GM12878 (cell line): ENCODE data around the gene CTNNAL1. TPM values are rescaled to one million over a fixed set of nuclear protein-coding genes. Genes with fewer than 3 reads are reported as not detected.

Experiments used
- ATAC-seq: fragments of 200-7000 bp; cut with Tn5 transposase; 3 replicates; pipeline ENCODE4 v1.9.1; 2020; ENCODE audit warnings: mild to moderate bottlenecking, moderate library complexity
- BruUV-seq: library from RNA; stranded (reverse); fragments of 400-500 nt; replicated peaks from 2 replicates; lab custom pipeline; 2021; lab: Mats Ljungman, UMichigan
- CTCF ChIA-PET: fragments of 300-600 bp; sonication (Branson Sonifier 250); formaldehyde crosslinking; extraction: SDS; loops from one replicate; lab custom pipeline; 2021; ENCODE audit warnings: inconsistent platforms; lab: Yijun Ruan, JAX
- POLR2A ChIA-PET: fragments of 350-600 bp; formaldehyde crosslinking; extraction: SDS; loops from one replicate; lab custom pipeline; 2021; ENCODE audit warnings: inconsistent platforms; lab: Charles Lee
- RAD21 ChIA-PET: fragments of 300-600 bp; sonication (Branson Sonifier 250); formaldehyde crosslinking; loops from one replicate; lab custom pipeline; 2023; ENCODE audit warnings: antibody characterized with exemption; ENCODE audit not compliant: unreplicated experiment; lab: Charles Lee
- SMC1A ChIA-PET: fragments of 300-600 bp; sonication (Branson Sonifier 250); formaldehyde crosslinking; loops from one replicate; lab custom pipeline; 2023; ENCODE audit not compliant: unreplicated experiment, uncharacterized antibody; lab: Charles Lee
- DNase-seq: peaks from one replicate; pipeline ENCODE4 v3.0.0-alpha.2; 2011; ENCODE audit warnings: low read depth, low spot score
- FAIRE-seq: peaks from 3 replicates; lab custom pipeline; 2011; peaks lifted over from hg19 to GRCh38; lab: Jason Lieb, UNC
- H2AFZ ChIP-seq: 2 replicates; pipeline ENCODE4 v1.6.0; 2011; ENCODE audit warnings: low read depth, low read length, control low read depth; ENCODE audit not compliant: control insufficient read depth
- H3K27ac ChIP-seq: 2 replicates; pipeline ENCODE4 v1.5.1; 2011; ENCODE audit warnings: control low read depth; ENCODE audit not compliant: control insufficient read depth, insufficient read depth
- H3K27me3 ChIP-seq, 2 experiments: replicated peaks in 1 of 2; 2 replicates each; pipeline versions ENCODE4 v1.6.0 to v1.6.1; 2011; ENCODE audit warnings: low read length in 1 of 2; ENCODE audit not compliant: control insufficient read depth in 2 of 2, insufficient read depth in 2 of 2
- H3K36me3 ChIP-seq, 2 experiments: 2 replicates each; pipeline ENCODE4 v1.5.1; 2011; ENCODE audit warnings: low read length in 1 of 2; ENCODE audit not compliant: control insufficient read depth in 2 of 2, insufficient read depth in 2 of 2
- H3K4me1 ChIP-seq: 2 replicates; pipeline ENCODE4 v1.6.1; 2011; ENCODE audit warnings: mild to moderate bottlenecking, low read length, moderate library complexity, mixed read lengths; ENCODE audit not compliant: control insufficient read depth, insufficient read depth
- H3K4me2 ChIP-seq: 2 replicates; pipeline ENCODE4 v1.6.0; 2011; ENCODE audit warnings: control low read depth; ENCODE audit not compliant: control insufficient read depth, insufficient read depth
- H3K4me3 ChIP-seq: fragments of 200-600 bp; sonication (generic); 2 replicates; pipeline ENCODE4 v1.5.1; 2016
- H3K79me2 ChIP-seq: 2 replicates; pipeline ENCODE4 v1.6.0; 2011; ENCODE audit warnings: low read length; ENCODE audit not compliant: control insufficient read depth, insufficient read depth
- H3K9ac ChIP-seq: 2 replicates; pipeline ENCODE4 v1.8.0; 2011; ENCODE audit warnings: low read length, control low read depth, mixed read lengths; ENCODE audit not compliant: control insufficient read depth, insufficient read depth
- H3K9me3 ChIP-seq: replicated peaks from 3 replicates; pipeline ENCODE4 v1.5.1; 2011; ENCODE audit warnings: mild to moderate bottlenecking, low read length; ENCODE audit not compliant: control insufficient read depth, insufficient read depth
- H4K20me1 ChIP-seq: 2 replicates; pipeline ENCODE4 v1.6.0; 2011; ENCODE audit not compliant: control insufficient read depth, insufficient read depth
- ESRRA ChIP-seq: IDR thresholded peaks from 2 replicates; pipeline ENCODE4 v1.6.1; 2012; ENCODE audit warnings: mild to moderate bottlenecking, low read length, improper control_type of control experiment
- GATAD2B ChIP-seq: fragments of 450-650 bp; conservative IDR thresholded peaks from 2 replicates; pipeline ENCODE4 v1.6.1; 2017; ENCODE audit warnings: low read depth, mild to moderate bottlenecking, moderate library complexity
- KDM1A ChIP-seq: fragments of 200-600 bp; sonication (generic); IDR thresholded peaks from 2 replicates; pipeline ENCODE4 v1.6.1; 2016; ENCODE audit warnings: borderline replicate concordance
- MXI1 ChIP-seq: fragments of 150-350 bp; IDR thresholded peaks from 2 replicates; pipeline ENCODE4 v1.6.1; 2011; ENCODE audit warnings: low read depth, mild to moderate bottlenecking, inconsistent platforms, low read length, improper control_type of control experiment
- NBN ChIP-seq: fragments of 450-650 bp; IDR thresholded peaks from 2 replicates; pipeline ENCODE4 v1.6.1; 2016
- NFYB ChIP-seq: IDR thresholded peaks from 2 replicates; pipeline ENCODE4 v1.6.1; 2011; ENCODE audit warnings: low read depth, mild to moderate bottlenecking, low read length, improper control_type of control experiment, moderate library complexity; ENCODE audit not compliant: insufficient read depth
- RAD51 ChIP-seq: fragments of 450-650 bp; IDR thresholded peaks from 2 replicates; pipeline ENCODE4 v1.6.1; 2016; ENCODE audit warnings: moderate library complexity, mild to moderate bottlenecking, inconsistent platforms
- SMAD1 ChIP-seq: fragments of 450-650 bp; IDR thresholded peaks from 2 replicates; pipeline ENCODE4 v1.6.1; 2018; ENCODE audit warnings: mild to moderate bottlenecking, low read depth; ENCODE audit not compliant: partially characterized antibody
- SREBF2 ChIP-seq: IDR thresholded peaks from 2 replicates; pipeline ENCODE4 v1.6.1; 2012; ENCODE audit warnings: mild to moderate bottlenecking, low read length
- SUZ12 ChIP-seq: fragments of 200-600 bp; sonication (generic); IDR thresholded peaks from one replicate; pipeline ENCODE4 v1.6.1; 2018; ENCODE audit warnings: antibody characterized with exemption, mild to moderate bottlenecking; ENCODE audit not compliant: unreplicated experiment
- WRNIP1 ChIP-seq: IDR thresholded peaks from 2 replicates; pipeline ENCODE4 v1.6.1; 2011; ENCODE audit warnings: low read depth, low read length, improper control_type of control experiment, borderline replicate concordance
- YBX1 ChIP-seq: fragments of 450-650 bp; IDR thresholded peaks from 2 replicates; pipeline ENCODE4 v1.6.1; 2016; ENCODE audit warnings: antibody characterized with exemption
- YY1 ChIP-seq: IDR thresholded peaks from 2 replicates; pipeline ENCODE4 v1.6.1; 2011; ENCODE audit warnings: low read depth, mild to moderate bottlenecking, low read length
- WGBS: methylation state at CpG from one replicate; pipeline ENCODE4 v1.1.6; 2016; ENCODE audit warnings: low lambda C conversion rate; ENCODE audit not compliant: insufficient replicate concordance, insufficient coverage; ENCODE audit errors: missing lambda C conversion rate; 5-methylcytosine and 5-hydroxymethylcytosine counted together
- in situ Hi-C: fragments of 300-500 bp; cut with MboI; formaldehyde crosslinking; loops from 9 replicates; pipeline ENCODE4 v1.14.3; 2018; ENCODE audit warnings: mixed read lengths
- intact Hi-C: fragments of 100-400 bp; cut with micrococcal nuclease; formaldehyde crosslinking; loops from one replicate; pipeline ENCODE4 v1.14.2; 2022; ENCODE audit not compliant: unreplicated experiment
- polyA plus RNA-seq, 11 experiments: library from polyadenylated mRNA; depleted of rRNA in 4 of 11; unstranded in 6 of 11; stranded (reverse) in 5 of 11; fragments of >200 nt; fragmentation: Nextera tagmentation in 4 of 11; fragmentation: Illumina TruSeq in 1 of 11; extraction: Ambion mirVana in 4 of 11; extraction: Trizol in 1 of 11; gene quantifications; 1 replicate in 1 of 11; 2 replicates in 10 of 11; pipeline versions ENCODE4 v1.2.1 to v1.2.3, GENCODE V29; 2011 to 2016; ENCODE audit warnings: inconsistent platforms in 2 of 11, missing spikeins in 2 of 11, low read depth in 1 of 11
- total RNA-seq, 4 experiments: library from RNA; depleted of rRNA in 3 of 4; stranded (reverse); fragments of >200 nt in 3 of 4; fragmentation: Illumina TruSeq in 1 of 4; extraction: Trizol in 1 of 4; gene quantifications; 2 replicates each; pipeline versions ENCODE4 v1.2.1 to v1.2.3, GENCODE V29; 2013 to 2021
- TF ChIP-seq, protein P1 (sequence below): IDR thresholded peaks from 2 replicates; pipeline ENCODE4 v1.6.1; 2011; ENCODE audit warnings: low read depth, low read length, improper control_type of control experiment, borderline replicate concordance
- TF ChIP-seq, protein P2 (sequence below): fragments of 450-650 bp; IDR thresholded peaks from 2 replicates; pipeline ENCODE4 v1.6.1; 2017; ENCODE audit warnings: mild to moderate bottlenecking, low read depth, inconsistent platforms; ENCODE audit not compliant: poor library complexity, severe bottlenecking

The CTNNAL1 gene
- total and polyA plus RNA-seq, 10 of the 15 experiments (the other 5 are each of a cell fraction or from before 2014, with no cell fraction given) = 16.3 to 82.5 (median 45.2) TPM

GRCh38 chr9:109062543-109062942 is 49.2 kb upstream of the CTNNAL1 start:
- H2AFZ ChIP-seq = no peak overlapping the region
- no peaks in the 10 kb centered on the region for H4K20me1 ChIP-seq
- intact Hi-C loops = no loop called here
- no peaks in the 10 kb centered on the region for H3K79me2 ChIP-seq
- no peak for FAIRE-seq
- RAD21 ChIA-PET = no interaction called here
- DNase-seq = no peak
- no TSS peak for BruUV-seq
- no peaks in the 10 kb centered on the region for H3K27me3 ChIP-seq
- H3K9me3 ChIP-seq = no peaks in the 10 kb centered on the region
- CTCF ChIA-PET = no interaction called here
- no peak for ATAC-seq
- WGBS = 97% methylated on average over 6 of the region's 6 CpGs
- no peaks in the 10 kb centered on the region for H3K4me1 ChIP-seq
- no peak for TF ChIP-seq SMAD1
- no peak for TF ChIP-seq SREBF2
- TF ChIP-seq KDM1A = no peak
- TF ChIP-seq NBN = no peak
- TF ChIP-seq SUZ12 = no peak
- no peak for TF ChIP-seq GATAD2B
- TF ChIP-seq RAD51 = no peak
- no peak for TF ChIP-seq WRNIP1
- no peak for TF ChIP-seq NFYB
- no peak for TF ChIP-seq MXI1
- TF ChIP-seq, protein P1, sequence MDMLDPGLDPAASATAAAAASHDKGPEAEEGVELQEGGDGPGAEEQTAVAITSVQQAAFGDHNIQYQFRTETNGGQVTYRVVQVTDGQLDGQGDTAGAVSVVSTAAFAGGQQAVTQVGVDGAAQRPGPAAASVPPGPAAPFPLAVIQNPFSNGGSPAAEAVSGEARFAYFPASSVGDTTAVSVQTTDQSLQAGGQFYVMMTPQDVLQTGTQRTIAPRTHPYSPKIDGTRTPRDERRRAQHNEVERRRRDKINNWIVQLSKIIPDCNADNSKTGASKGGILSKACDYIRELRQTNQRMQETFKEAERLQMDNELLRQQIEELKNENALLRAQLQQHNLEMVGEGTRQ = no peak
- TF ChIP-seq YY1 = no peak
- TF ChIP-seq, protein P2, sequence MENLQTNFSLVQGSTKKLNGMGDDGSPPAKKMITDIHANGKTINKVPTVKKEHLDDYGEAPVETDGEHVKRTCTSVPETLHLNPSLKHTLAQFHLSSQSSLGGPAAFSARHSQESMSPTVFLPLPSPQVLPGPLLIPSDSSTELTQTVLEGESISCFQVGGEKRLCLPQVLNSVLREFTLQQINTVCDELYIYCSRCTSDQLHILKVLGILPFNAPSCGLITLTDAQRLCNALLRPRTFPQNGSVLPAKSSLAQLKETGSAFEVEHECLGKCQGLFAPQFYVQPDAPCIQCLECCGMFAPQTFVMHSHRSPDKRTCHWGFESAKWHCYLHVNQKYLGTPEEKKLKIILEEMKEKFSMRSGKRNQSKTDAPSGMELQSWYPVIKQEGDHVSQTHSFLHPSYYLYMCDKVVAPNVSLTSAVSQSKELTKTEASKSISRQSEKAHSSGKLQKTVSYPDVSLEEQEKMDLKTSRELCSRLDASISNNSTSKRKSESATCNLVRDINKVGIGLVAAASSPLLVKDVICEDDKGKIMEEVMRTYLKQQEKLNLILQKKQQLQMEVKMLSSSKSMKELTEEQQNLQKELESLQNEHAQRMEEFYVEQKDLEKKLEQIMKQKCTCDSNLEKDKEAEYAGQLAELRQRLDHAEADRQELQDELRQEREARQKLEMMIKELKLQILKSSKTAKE = no peak
- no peak for TF ChIP-seq ESRRA
- TF ChIP-seq YBX1 = no peak
- no peak overlapping the region for H3K27ac ChIP-seq
- H3K4me3 ChIP-seq = no peak overlapping the region
- POLR2A ChIA-PET = no interaction called here
- H3K9ac ChIP-seq = no peak overlapping the region
- peaks cover 3 to 10% of the 10 kb centered on the region in 2 experiments for H3K36me3 ChIP-seq
- in situ Hi-C loops = no loop called here
- SMC1A ChIA-PET = no interaction called here
- H3K4me2 ChIP-seq = no peak overlapping the region
